ENCODE results near the gene FGGY.

The FGGY gene

GRCh38 chr1:59678040-59678439 is 381.1 kb downstream of the FGGY start:
- no peak for DNase-seq (ENCODE audit: low read depth in 2 of 2)

GRCh38 chr1:59678493-59679228 is 381.8 kb downstream of the FGGY start:
- peak; percentile 61 to 67 for DNase-seq (ENCODE audit: low read depth in 2 of 2)

GRCh38 chr1:59680044-59680443 is 383.1 kb downstream of the FGGY start:
- no peak for DNase-seq (ENCODE audit: low read depth in 2 of 2)

GRCh38 chr1:59682396-59683080 is 385.6 kb downstream of the FGGY start:
- DNase-seq (ENCODE audit: low read depth in 2 of 2), result no peak

GRCh38 chr1:59683197-59683596 is 386.3 kb downstream of the FGGY start:
- DNase-seq (ENCODE audit: low read depth in 2 of 2), result no peak

DNA sequence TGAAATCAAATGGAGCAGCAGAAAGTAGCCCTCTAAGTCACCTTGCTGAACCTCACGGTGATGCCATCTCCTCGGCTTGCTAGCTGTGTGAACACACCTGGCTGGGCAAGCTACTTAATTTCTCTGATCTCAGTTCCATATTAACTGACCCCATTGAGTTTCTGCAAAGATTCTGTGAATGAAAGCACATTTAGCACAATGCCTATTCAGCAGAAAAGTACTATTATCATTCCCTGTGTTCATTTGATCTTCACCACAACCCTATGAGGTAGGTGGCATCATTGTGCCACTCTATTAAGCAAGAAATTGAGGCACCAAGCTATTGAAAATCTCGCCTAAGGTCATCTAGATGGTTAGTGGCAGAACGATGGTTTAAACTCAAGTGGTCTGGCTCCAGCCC is 387.8 kb downstream of the FGGY start:
- no peak for DNase-seq (ENCODE audit: low read depth in 2 of 2)

- no peak for DNase-seq (ENCODE audit: low read depth in 2 of 2)
Measured at GRCh38 chr1:59685101-59685500, 388.2 kb downstream of the FGGY start.

- no peak for DNase-seq (ENCODE audit: low read depth in 2 of 2)
Measured at GRCh38 chr1:59685666-59686065, 388.8 kb downstream of the FGGY start.

DNA sequence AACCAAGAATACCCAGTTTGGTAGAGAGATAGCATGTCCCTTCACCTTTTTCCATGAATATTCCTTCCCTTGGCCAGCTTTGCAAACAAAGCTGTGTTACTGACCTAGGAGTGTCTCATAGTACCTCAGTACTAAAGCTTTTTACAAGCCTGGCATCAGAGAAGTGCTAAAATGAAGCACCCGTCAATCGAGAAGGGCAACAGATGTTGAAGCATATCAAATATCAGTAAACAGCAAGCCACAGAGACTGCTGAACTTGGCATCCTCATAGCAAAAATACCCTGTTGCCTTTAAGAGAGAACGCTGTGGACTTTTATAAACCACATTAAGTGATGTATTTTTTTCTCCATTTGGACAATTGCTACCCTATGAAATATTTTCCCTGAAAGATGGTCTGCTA is 389.3 kb downstream of the FGGY start:
- DNase-seq (ENCODE audit: low read depth in 2 of 2), result no peak

- DNase-seq (ENCODE audit: low read depth in 2 of 2), result no peak
Measured at GRCh38 chr1:59686574-59686973, 389.7 kb downstream of the FGGY start.

- DNase-seq (ENCODE audit: low read depth in 2 of 2), result no peak
Measured at GRCh38 chr1:59687081-59687480, 390.2 kb downstream of the FGGY start.

- no peak for DNase-seq (ENCODE audit: low read depth in 2 of 2)
Measured at GRCh38 chr1:59688976-59689375, 392.1 kb downstream of the FGGY start.

- no peak for DNase-seq (ENCODE audit: low read depth in 2 of 2)
Measured at GRCh38 chr1:59689730-59690129, 392.8 kb downstream of the FGGY start.

DNA sequence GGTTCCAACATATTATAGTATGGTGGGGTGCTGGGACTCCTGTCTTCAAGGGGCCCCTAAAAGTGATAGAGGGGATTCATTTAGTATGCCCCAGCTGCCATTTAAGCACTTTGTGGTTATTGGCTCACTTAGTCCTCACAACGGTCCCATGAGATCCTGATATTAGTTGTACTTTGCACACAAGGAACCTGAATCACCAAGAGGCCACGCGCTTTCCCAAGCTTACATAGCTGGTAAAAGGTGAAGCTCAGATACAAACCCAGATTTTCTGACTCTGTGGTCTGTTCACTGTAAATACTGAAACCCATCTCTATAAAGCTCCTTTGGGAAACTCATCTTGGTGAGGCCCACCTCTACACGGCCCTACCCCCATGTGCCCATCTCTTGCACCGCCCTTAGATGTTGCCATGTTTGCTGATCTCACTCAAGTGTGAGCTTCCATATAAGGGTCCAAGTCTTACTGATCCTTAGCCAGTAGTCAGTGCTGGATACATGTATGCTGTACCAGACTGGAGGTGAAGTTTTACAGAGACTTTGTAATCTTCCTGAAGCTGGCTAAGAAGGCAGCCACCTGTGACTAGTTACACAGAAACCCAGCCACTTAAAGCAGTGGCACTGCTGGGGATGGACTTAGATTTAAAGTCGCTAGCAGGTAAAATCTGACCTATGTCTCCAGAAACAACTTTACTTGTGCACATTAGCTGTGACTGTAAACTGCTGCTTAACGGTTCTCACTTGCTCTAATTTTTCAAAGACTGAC is 393.5 kb downstream of the FGGY start:
- no peak for DNase-seq (ENCODE audit: low read depth in 2 of 2)

- no peak for DNase-seq (ENCODE audit: low read depth in 2 of 2)
Measured at GRCh38 chr1:59691261-59691660, 394.4 kb downstream of the FGGY start.

DNA sequence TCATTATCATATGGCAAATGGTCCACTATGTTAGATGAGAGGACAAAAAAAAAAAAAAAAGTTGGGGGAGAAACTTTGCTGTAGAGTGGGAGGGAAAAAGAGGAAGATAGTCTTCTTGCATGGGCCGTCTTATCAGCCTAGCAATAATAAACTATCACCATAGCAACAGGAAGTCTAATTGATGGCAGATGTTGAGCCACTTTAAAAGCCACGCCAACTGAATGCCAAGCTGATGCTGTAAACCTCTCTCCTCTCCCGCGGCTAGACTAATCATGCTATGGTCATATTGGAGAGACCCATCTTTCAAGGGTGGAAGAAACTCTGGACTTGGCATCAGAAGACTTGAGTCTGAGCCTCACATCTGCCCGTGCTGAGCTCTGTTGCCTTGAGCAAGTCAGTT is 395.7 kb downstream of the FGGY start:
- DNase-seq (ENCODE audit: low read depth in 2 of 2), result peak; percentile 92

DNA sequence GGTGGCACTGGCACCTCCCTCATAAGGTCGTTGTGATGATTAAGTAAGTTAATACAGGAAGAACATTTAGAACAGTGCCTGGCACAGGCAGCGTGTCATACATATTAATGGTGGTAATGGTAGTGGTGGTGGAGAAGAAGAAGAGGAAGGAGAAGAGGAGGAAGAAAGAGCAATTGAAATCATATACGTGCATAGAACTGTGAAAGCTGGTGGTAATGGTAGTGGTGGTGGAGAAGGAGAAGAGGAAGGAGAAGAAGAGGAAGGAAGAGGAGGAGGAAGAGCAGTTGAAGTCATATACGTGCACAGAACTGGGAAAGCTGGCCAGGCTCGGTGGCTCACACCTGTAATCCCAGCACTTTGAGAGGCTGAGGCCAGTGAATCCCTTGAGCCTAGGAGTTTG is 396.5 kb downstream of the FGGY start:
- DNase-seq (ENCODE audit: low read depth in 2 of 2), result no peak

DNA sequence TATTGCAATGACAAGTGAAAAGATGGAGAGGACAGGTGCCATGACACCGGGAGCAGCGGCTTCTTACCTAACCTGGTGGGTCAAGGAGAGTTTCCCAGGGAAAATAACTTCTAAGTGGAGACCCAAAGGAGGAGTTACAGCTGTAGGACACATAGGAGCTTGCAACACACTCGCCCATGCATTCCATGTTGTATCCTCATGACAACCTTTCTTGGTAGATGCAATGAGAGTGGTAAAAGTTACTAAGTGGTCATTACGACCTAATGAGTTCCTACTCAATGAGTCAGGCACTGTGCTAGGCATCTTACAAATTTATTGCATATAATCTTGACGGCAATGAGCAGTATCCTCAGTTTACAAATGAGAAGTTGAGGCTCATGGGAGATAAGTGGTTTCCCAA is 398.4 kb downstream of the FGGY start:
- DNase-seq (ENCODE audit: low read depth in 2 of 2), result no peak

- no peak for DNase-seq (ENCODE audit: low read depth in 2 of 2)
Measured at GRCh38 chr1:59696421-59697115, 399.7 kb downstream of the FGGY start.

- DNase-seq (ENCODE audit: low read depth in 2 of 2), result no peak
Measured at GRCh38 chr1:59697150-59697800, 400.4 kb downstream of the FGGY start.

- DNase-seq (ENCODE audit: low read depth in 2 of 2), result no peak
Measured at GRCh38 chr1:59698386-59698785, 401.5 kb downstream of the FGGY start.
